SU-DHL-6 (cell line): ENCODE results near the gene GXYLT2.

Experiments
- H2AFZ ChIP-seq: fragments of 200-600 bp; sonication (generic); 2 replicates; pipeline ENCODE4 v1.6.1; 2014; ENCODE audit warnings: low read depth, mild to moderate bottlenecking, moderate library complexity, mixed read lengths, antibody characterized with exemption, low read length; ENCODE audit not compliant: severe bottlenecking
- H3F3A ChIP-seq: fragments of 200-600 bp; shearing (Covaris generic); 2 replicates; pipeline ENCODE4 v1.6.0; 2016; ENCODE audit warnings: antibody characterized with exemption, mild to moderate bottlenecking; ENCODE audit not compliant: insufficient read depth
- H3K27ac ChIP-seq: fragments of 200-600 bp; sonication (generic); 2 replicates; pipeline ENCODE4 v1.5.1; 2016; ENCODE audit warnings: low read depth, mild to moderate bottlenecking, low read length, moderate library complexity, mixed read lengths
- H3K27me3 ChIP-seq: fragments of 200-600 bp; sonication (generic), shearing (Covaris generic); 2 replicates; pipeline ENCODE4 v1.6.0; 2014; ENCODE audit warnings: mild to moderate bottlenecking, low read length
- H3K36me3 ChIP-seq: fragments of 200-600 bp; sonication (generic); 2 replicates; pipeline ENCODE4 v1.6.1; 2014; ENCODE audit warnings: mild to moderate bottlenecking, low read length, mixed read lengths
- H3K4me2 ChIP-seq: fragments of 300-600, 200-600 bp; shearing (Covaris generic), sonication (generic); 2 replicates; pipeline ENCODE4 v1.6.0; 2014; ENCODE audit warnings: low read length, low read depth, mild to moderate bottlenecking; ENCODE audit not compliant: poor library complexity, severe bottlenecking
- H3K4me3 ChIP-seq: fragments of 200-600 bp; sonication (generic); 2 replicates; pipeline ENCODE4 v1.5.1; 2014; ENCODE audit warnings: antibody characterized with exemption, low read length, mild to moderate bottlenecking, mixed read lengths; ENCODE audit not compliant: insufficient read depth, poor library complexity, severe bottlenecking
- H3K79me2 ChIP-seq: fragments of 200-600 bp; sonication (generic); 2 replicates; pipeline ENCODE4 v1.6.1; 2014; ENCODE audit warnings: mild to moderate bottlenecking, low read length, moderate library complexity; ENCODE audit not compliant: insufficient read depth
- H3K9ac ChIP-seq: fragments of 200-600 bp; sonication (generic); 2 replicates; pipeline ENCODE4 v1.7.0; 2014; ENCODE audit warnings: mild to moderate bottlenecking, low read length
- H3K9me2 ChIP-seq: fragments of 200-600 bp; sonication (generic); replicated peaks from 2 replicates; pipeline ENCODE4 v1.6.1; 2014; ENCODE audit warnings: low read length; ENCODE audit not compliant: insufficient read depth
- H3K9me3 ChIP-seq: fragments of 200-600 bp; sonication (generic); 2 replicates; pipeline ENCODE4 v1.6.1; 2014; ENCODE audit warnings: low read length, mixed read lengths; ENCODE audit not compliant: insufficient read depth
- H4K20me1 ChIP-seq: fragments of 200-600 bp; sonication (generic); 2 replicates; pipeline ENCODE4 v1.6.1; 2014; ENCODE audit warnings: low read depth, mild to moderate bottlenecking, antibody characterized with exemption, low read length, moderate library complexity, mixed read lengths
- CTCF ChIP-seq: fragments of 200-600 bp; sonication (generic); IDR thresholded peaks from one replicate; pipeline ENCODE4 v1.5.1; 2017; ENCODE audit warnings: antibody characterized with exemption, mild to moderate bottlenecking, low read length, moderate library complexity; ENCODE audit not compliant: insufficient read depth, poor library complexity, severe bottlenecking
- EZH2phosphoT487 ChIP-seq: fragments of 200-600 bp; sonication (generic), shearing (Covaris generic); conservative IDR thresholded peaks from 2 replicates; pipeline ENCODE4 v1.6.1; 2018; ENCODE audit warnings: mild to moderate bottlenecking, antibody characterized with exemption, low read length, moderate library complexity, mixed read lengths

GXYLT2 gene

DNA sequence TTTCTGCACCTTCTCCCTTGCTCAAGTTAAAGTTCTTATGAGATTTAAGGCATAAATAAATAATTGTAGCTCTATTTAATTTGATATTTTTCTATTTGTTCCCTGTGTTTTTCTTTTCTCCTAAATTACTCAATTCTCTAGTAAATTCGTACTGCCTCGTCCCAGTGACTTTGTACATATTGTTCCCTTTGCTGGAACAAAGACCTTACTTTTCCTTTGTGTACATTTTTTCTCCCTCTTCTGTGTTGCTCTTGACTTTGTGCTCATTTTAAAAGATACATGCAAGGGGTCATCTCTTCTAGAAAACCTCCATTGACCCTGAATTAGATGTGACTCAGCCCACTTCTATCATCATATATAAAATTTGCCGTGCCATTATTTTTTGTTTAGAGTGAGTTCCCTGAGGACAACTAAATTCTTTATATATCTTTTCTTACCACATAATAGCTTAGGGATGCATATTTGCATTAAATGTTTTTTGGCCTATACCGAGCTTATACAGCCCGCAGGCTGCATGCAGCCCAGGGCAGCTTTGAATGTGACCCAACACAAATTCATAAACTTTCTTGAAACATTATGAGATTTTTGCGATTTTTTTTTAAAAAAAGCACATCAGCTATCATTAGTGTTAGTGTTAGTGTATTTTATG lies 138.4 kb downstream of the GXYLT2 start:
- Histone ChIP-seq H3K9me3 (no peaks in the 10 kb centered on the region), H4K20me1 (peaks cover 68% of the 10 kb centered on the region), H2AFZ (no peak overlapping the region), H3K79me2 (peaks cover 100% of the 10 kb centered on the region), H3K4me3 (no peak overlapping the region), H3K9ac (no peak overlapping the region), H3K36me3 (peaks cover 4% of the 10 kb centered on the region; the same call in 1 of the 2 replicates), H3K27ac (no peak overlapping the region), H3K9me2 (no peaks in the 10 kb centered on the region), H3K4me2 (no peak overlapping the region), H3F3A (no peaks in the 10 kb centered on the region), H3K27me3 (no peaks in the 10 kb centered on the region)
- no peak for TF ChIP-seq CTCF
- TF ChIP-seq EZH2phosphoT487, result no peak
